ENCODE data around the gene LRGUK. TPM values are rescaled to one million over a fixed set of nuclear protein-coding genes. Genes with fewer than 3 reads are reported as not detected.

LRGUK gene
- total and polyA plus RNA-seq, 2 of the 8 experiments (the other 6 are each of a cell fraction or from before 2014, with no cell fraction given): 1.5 to 3.6 TPM

DNA sequence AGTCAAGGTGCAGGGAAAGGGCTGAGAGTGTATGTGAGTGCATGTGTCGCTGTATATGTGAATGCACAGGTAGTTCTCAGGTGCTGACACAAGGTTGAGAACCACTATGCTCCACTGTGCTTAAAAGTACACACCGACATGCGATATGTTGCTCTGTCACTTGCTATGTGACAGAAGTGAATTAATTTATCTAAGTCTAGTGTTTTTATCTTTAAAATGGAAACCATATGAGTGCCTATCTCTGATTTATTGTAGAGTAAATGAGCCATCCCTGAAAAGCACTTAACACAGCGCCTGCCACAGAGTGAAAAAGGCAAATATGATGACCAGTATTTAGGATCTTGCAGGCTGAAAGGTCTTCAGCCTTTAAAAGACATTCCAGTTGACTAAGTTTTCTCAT lies 184.7 kb downstream of the LRGUK start (continued):
- TF ChIP-seq CTBP2 (IDR thresholded peaks at IDR 0.05; ENCODE audit: borderline replicate concordance, insufficient read depth, insufficient read length, low read length) (no peak), SIN3A (conservative IDR thresholded peaks at IDR 0.05 in 1 of 2, IDR thresholded peaks at IDR 0.05 in 1 of 2; ENCODE audit: low read depth in 1 of 2, low read length in 2 of 2) (no peak), SUZ12 (IDR thresholded peaks at IDR 0.05; ENCODE audit: low read length) (no peak), GABPA (IDR thresholded peaks at IDR 0.05; ENCODE audit: borderline replicate concordance, insufficient read depth, low read length) (no peak)
